Trophoblast cell (in vitro differentiated cells and primary cell): ENCODE results near the gene RAB20.
A peak's percentile ranks its signal among the peaks of the same experiment; 100 is the strongest.
"Not testable (repeated sequence)": the region's sequence is repeated elsewhere in the genome, so short reads cannot be mapped to it uniquely, and the experiment has no call there.

ENCODE experiments used
- DNase-seq, 2 donors: peaks; one replicate each; pipeline ENCODE4 v3.0.0-alpha.2; 2016
- H2AFZ ChIP-seq: 2 replicates; pipeline ENCODE4 v1.6.1; 2013; ENCODE audit warnings: low read length, moderate library complexity, mild to moderate bottlenecking; ENCODE audit not compliant: insufficient read depth, poor library complexity
- H2AK5ac ChIP-seq: 2 replicates; pipeline ENCODE4 v1.6.1; 2013; ENCODE audit warnings: mild to moderate bottlenecking, low read length
- H2BK120ac ChIP-seq: 2 replicates; pipeline ENCODE4 v1.6.1; 2013; ENCODE audit warnings: low read length, mild to moderate bottlenecking, moderate library complexity; ENCODE audit not compliant: insufficient read depth, poor library complexity
- H2BK12ac ChIP-seq: 2 replicates; pipeline ENCODE4 v1.6.1; 2013; ENCODE audit warnings: mild to moderate bottlenecking, low read length, moderate library complexity
- H2BK5ac ChIP-seq: 2 replicates; pipeline ENCODE4 v1.6.1; 2013; ENCODE audit warnings: low read length, low read depth, moderate library complexity, mild to moderate bottlenecking; ENCODE audit not compliant: poor library complexity
- H3K14ac ChIP-seq: 2 replicates; pipeline ENCODE4 v1.6.1; 2013; ENCODE audit warnings: mild to moderate bottlenecking, low read length
- H3K18ac ChIP-seq: 2 replicates; pipeline ENCODE4 v1.6.1; 2013; ENCODE audit warnings: mild to moderate bottlenecking, low read length
- H3K23ac ChIP-seq: 2 replicates; pipeline ENCODE4 v1.6.1; 2013; ENCODE audit warnings: low read length
- H3K27ac ChIP-seq: 2 replicates; pipeline ENCODE4 v1.5.1; 2013; ENCODE audit warnings: low read depth, mild to moderate bottlenecking, inconsistent platforms, low read length, moderate library complexity
- H3K27me3 ChIP-seq: 2 replicates; pipeline ENCODE4 v1.6.1; 2013; ENCODE audit warnings: inconsistent platforms, mild to moderate bottlenecking, low read length, moderate library complexity; ENCODE audit not compliant: insufficient read depth
- H3K36me3 ChIP-seq, 2 experiments: 1 replicate in 1 of 2; 2 replicates in 1 of 2; pipeline ENCODE4 v1.6.1; 2013; ENCODE audit warnings: low read length in 2 of 2, mild to moderate bottlenecking in 2 of 2, moderate library complexity in 1 of 2; ENCODE audit not compliant: insufficient read depth in 2 of 2, control insufficient read depth in 1 of 2
- H3K4ac ChIP-seq: 2 replicates; pipeline ENCODE4 v1.6.1; 2013; ENCODE audit warnings: low read depth, mild to moderate bottlenecking, low read length, moderate library complexity
- H3K4me1 ChIP-seq, 2 experiments: 1 replicate in 1 of 2; 2 replicates in 1 of 2; pipeline ENCODE4 v1.6.1; 2013; ENCODE audit warnings: low read length in 2 of 2, mild to moderate bottlenecking in 2 of 2, moderate library complexity in 1 of 2; ENCODE audit not compliant: insufficient read depth in 2 of 2, control insufficient read depth in 1 of 2
- H3K4me2 ChIP-seq: 2 replicates; pipeline ENCODE4 v1.6.1; 2013; ENCODE audit warnings: inconsistent platforms, mild to moderate bottlenecking, low read length, moderate library complexity
- H3K4me3 ChIP-seq: 2 replicates; pipeline ENCODE4 v1.5.1; 2013; ENCODE audit warnings: mild to moderate bottlenecking, low read depth, low read length, inconsistent platforms
- H3K79me1 ChIP-seq: one replicate; pipeline ENCODE4 v1.6.1; 2013; ENCODE audit warnings: low read length
- H3K79me2 ChIP-seq: 2 replicates; pipeline ENCODE4 v1.6.1; 2013; ENCODE audit warnings: low read length, mild to moderate bottlenecking; ENCODE audit not compliant: control insufficient read depth, insufficient read depth, poor library complexity
- H3K9ac ChIP-seq: 2 replicates; pipeline ENCODE4 v1.6.1; 2013; ENCODE audit warnings: mild to moderate bottlenecking, low read length
- H3K9me3 ChIP-seq: 2 replicates; pipeline ENCODE4 v1.6.1; 2013; ENCODE audit warnings: low read depth, mild to moderate bottlenecking, control low read depth, inconsistent platforms, low read length; ENCODE audit not compliant: insufficient read depth
- H4K12ac ChIP-seq: 2 replicates; pipeline ENCODE4 v1.6.1; 2013; ENCODE audit warnings: low read depth, mild to moderate bottlenecking, low read length, moderate library complexity
- H4K8ac ChIP-seq: 2 replicates; pipeline ENCODE4 v1.6.1; 2013; ENCODE audit warnings: low read depth, mild to moderate bottlenecking, low read length, moderate library complexity
- H4K91ac ChIP-seq: one replicate; pipeline ENCODE4 v1.6.1; 2013; ENCODE audit warnings: low read depth, mild to moderate bottlenecking, low read length, moderate library complexity
- WGBS: extraction: QIAGEN DNeasy Blood & Tissue Kit; methylation state at CpG from one replicate; pipeline ENCODE4 v1.1.7; 2013; ENCODE audit warnings: missing lambda C conversion rate; ENCODE audit not compliant: insufficient read length, insufficient coverage; ENCODE audit errors: extremely low coverage; 5-methylcytosine and 5-hydroxymethylcytosine counted together

Gene RAB20

GRCh38 chr13:110499621-110500281, 61.8 kb downstream of the RAB20 start:
- no CpG with 5 or more reads among the region's 10 CpGs for WGBS
- H3K18ac ChIP-seq = no peak overlapping the region

GRCh38 chr13:110498765-110499164, 62.8 kb downstream of the RAB20 start:
- Histone ChIP-seq H2AK5ac (no peak overlapping the region), H3K27ac (no peak overlapping the region), H3K36me3 (peaks cover 67 to 84% of the 10 kb centered on the region in 2 experiments), H3K4me3 (no peak overlapping the region), H4K91ac (no peak overlapping the region), H3K23ac (no peak overlapping the region), H2BK12ac (no peak overlapping the region), H2AFZ (no peak overlapping the region), H3K14ac (no peak overlapping the region), H3K9ac (no peak overlapping the region), H3K9me3 (peaks cover 12% of the 10 kb centered on the region), H3K79me1 (peaks cover 7% of the 10 kb centered on the region), H3K4me2 (no peak overlapping the region), H2BK5ac (no peak overlapping the region), H3K18ac (no peak overlapping the region), H4K8ac (no peak overlapping the region), H4K12ac (no peak overlapping the region), H2BK120ac (no peak overlapping the region), H3K4ac (no peak overlapping the region), H3K27me3 (no peaks in the 10 kb centered on the region), H3K79me2 (no peaks in the 10 kb centered on the region), H3K4me1 (peaks cover 3 to 12% of the 10 kb centered on the region in 2 experiments)
- WGBS = no CpG with 5 or more reads among the region's 10 CpGs
- no peak for DNase-seq

More at GRCh38 chr13:110499621-110500281, 61.8 kb downstream of the RAB20 start:
- DNase-seq = no peak
- Histone ChIP-seq H3K4me3 (no peak overlapping the region), H3K4ac (no peak overlapping the region), H3K79me2 (no peaks in the 10 kb centered on the region), H4K91ac (no peak overlapping the region), H3K27me3 (no peaks in the 10 kb centered on the region), H2BK12ac (no peak overlapping the region), H3K36me3 (peaks cover 75 to 92% of the 10 kb centered on the region in 2 experiments), H3K9me3 (peaks cover 12% of the 10 kb centered on the region), H4K12ac (no peak overlapping the region), H2AFZ (no peak overlapping the region), H3K27ac (peak overlapping the region; percentile 26), H3K79me1 (peaks cover 7% of the 10 kb centered on the region), H4K8ac (no peak overlapping the region), H3K4me2 (no peak overlapping the region), H3K9ac (no peak overlapping the region), H2AK5ac (no peak overlapping the region), H2BK120ac (no peak overlapping the region), H3K14ac (no peak overlapping the region), H2BK5ac (no peak overlapping the region), H3K23ac (no peak overlapping the region), H3K4me1 (peaks cover 3 to 12% of the 10 kb centered on the region in 2 experiments)

DNA sequence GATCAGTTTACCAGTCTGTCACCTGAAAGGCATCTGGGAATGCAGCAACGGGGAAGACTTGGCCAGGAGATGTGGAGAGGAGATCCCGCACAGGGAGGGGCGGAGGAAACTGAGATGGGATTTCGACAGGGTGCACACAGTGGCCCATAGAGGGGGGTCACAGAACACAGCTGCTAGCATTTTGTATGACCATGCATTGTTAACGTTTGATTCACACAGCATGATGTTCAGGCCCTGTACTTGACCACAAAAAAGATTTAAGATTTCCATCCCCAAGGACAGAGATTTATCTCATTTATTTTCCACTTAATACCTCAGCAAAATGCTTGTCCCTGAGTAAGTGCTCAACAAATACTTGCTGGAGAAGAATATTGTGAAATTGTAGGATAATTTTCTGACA, 63.2 kb downstream of the RAB20 start:
- H3K36me3 ChIP-seq = peaks cover 67 to 84% of the 10 kb centered on the region in 2 experiments
- no peak overlapping the region for H2BK12ac ChIP-seq
- WGBS = no CpG with 5 or more reads among the region's 5 CpGs
- H3K14ac ChIP-seq = no peak overlapping the region
- no peak overlapping the region for H3K23ac ChIP-seq
- H2BK120ac ChIP-seq = no peak overlapping the region
- H3K4ac ChIP-seq = no peak overlapping the region
- peaks cover 3 to 11% of the 10 kb centered on the region in 2 experiments for H3K4me1 ChIP-seq
- no peak overlapping the region for H3K4me3 ChIP-seq
- peak in 1 of 2 donors; percentile 11 for DNase-seq
- peaks cover 12% of the 10 kb centered on the region for H3K9me3 ChIP-seq
- H3K9ac ChIP-seq = no peak overlapping the region
- H3K4me2 ChIP-seq = no peak overlapping the region
- H3K79me2 ChIP-seq = no peaks in the 10 kb centered on the region
- H3K27ac ChIP-seq = no peak overlapping the region
- H2BK5ac ChIP-seq = no peak overlapping the region
- no peak overlapping the region for H4K8ac ChIP-seq
- H4K91ac ChIP-seq = no peak overlapping the region
- H2AFZ ChIP-seq = no peak overlapping the region
- H2AK5ac ChIP-seq = no peak overlapping the region
- peaks cover 5% of the 10 kb centered on the region for H3K79me1 ChIP-seq
- no peaks in the 10 kb centered on the region for H3K27me3 ChIP-seq
- H3K18ac ChIP-seq = no peak overlapping the region
- no peak overlapping the region for H4K12ac ChIP-seq

DNA sequence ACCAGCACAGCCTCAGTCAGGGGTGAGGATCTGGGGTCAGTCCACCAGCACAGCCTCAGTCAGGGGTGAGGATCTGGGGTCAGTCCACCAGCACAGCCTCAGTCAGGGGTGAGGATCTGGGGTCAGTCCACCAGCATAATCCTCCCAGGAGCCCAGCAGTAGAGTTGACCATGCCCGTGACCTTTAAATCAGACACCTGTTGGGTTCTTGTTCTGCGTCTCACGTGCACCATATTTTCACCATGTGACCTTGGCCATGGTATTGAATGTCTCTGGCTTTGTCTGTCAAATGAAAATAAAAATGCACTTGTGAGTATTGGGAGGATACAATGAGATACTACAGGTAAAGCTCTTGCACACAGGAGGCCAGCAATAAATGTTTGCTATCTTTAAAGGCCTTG, 63.6 kb downstream of the RAB20 start:
- DNase-seq, H3K14ac ChIP-seq, H2BK120ac ChIP-seq, H3K79me1 ChIP-seq, H3K4ac ChIP-seq, H3K18ac ChIP-seq, H2AK5ac ChIP-seq, H3K23ac ChIP-seq, H2BK12ac ChIP-seq, H4K91ac ChIP-seq, H3K27me3 ChIP-seq, H2BK5ac ChIP-seq, H2AFZ ChIP-seq, H4K12ac ChIP-seq, H3K4me1 ChIP-seq, H3K79me2 ChIP-seq, H3K9ac ChIP-seq, H4K8ac ChIP-seq, H3K27ac ChIP-seq, H3K4me3 ChIP-seq, H3K4me2 ChIP-seq: not testable (repeated sequence)
- peaks cover 12% of the 10 kb centered on the region for H3K9me3 ChIP-seq
- no CpG with 5 or more reads among the region's 3 CpGs for WGBS
- H3K36me3 ChIP-seq = peaks cover 67 to 84% of the 10 kb centered on the region in 2 experiments
